HCT116 (cell line): ENCODE results near the gene TAS2R20. TPM values are rescaled to one million over a fixed set of nuclear protein-coding genes. Genes with fewer than 3 reads are reported as not detected.

ENCODE experiments used
- ATAC-seq: fragments of 200-7000 bp; cut with Tn5 transposase; 2 replicates; pipeline ENCODE4 v1.9.1; 2020; ENCODE audit warnings: mild to moderate bottlenecking, moderate library complexity
- BruUV-seq: library from RNA; stranded (reverse); fragments of 400-500 nt; replicated peaks from 2 replicates; lab custom pipeline; 2021; lab: Mats Ljungman, UMichigan
- CTCF ChIA-PET: fragments of 300-600 bp; sonication (Branson Sonifier 250); formaldehyde crosslinking; loops from one replicate; lab custom pipeline; 2021; ENCODE audit warnings: antibody characterized with exemption; lab: Charles Lee
- POLR2A ChIA-PET: fragments of 300-600, 350-600 bp; sonication (Branson Sonifier 250); formaldehyde crosslinking; loops from one replicate; lab custom pipeline; 2021; ENCODE audit warnings: antibody characterized with exemption; lab: Charles Lee
- RAD21 ChIA-PET, 2 experiments: fragments of 300-600 bp; sonication (Branson Sonifier 250); formaldehyde crosslinking; loops; one replicate each; lab custom pipeline; 2023; ENCODE audit warnings: low total read pairs in 2 of 2; ENCODE audit not compliant: uncharacterized antibody in 2 of 2, unreplicated experiment in 2 of 2, low non-redundant PET in 1 of 2; lab: Charles Lee
- DNase-seq: peaks from one replicate; pipeline ENCODE4 v3.0.0-alpha.2; 2010; ENCODE audit warnings: low read depth, low spot score
- H2AFZ ChIP-seq: fragments of 200-600 bp; shearing (Covaris generic), sonication (generic); 2 replicates; pipeline ENCODE4 v1.6.1; 2017; ENCODE audit warnings: low read depth, mixed run types, mixed read lengths, antibody characterized with exemption, low read length; ENCODE audit not compliant: poor library complexity, severe bottlenecking
- H3K27ac ChIP-seq: 2 replicates; pipeline ENCODE4 v1.5.1; 2012; ENCODE audit warnings: low read depth, low read length
- H3K27me3 ChIP-seq: fragments of 200-600 bp; sonication (generic); 2 replicates; pipeline ENCODE4 v1.6.1; 2016; ENCODE audit warnings: mixed run types, low read length, mixed read lengths; ENCODE audit not compliant: insufficient read depth
- H3K36me3 ChIP-seq, 2 experiments: fragments of 200-500 bp in 1 of 2; fragments of 200-600 bp in 1 of 2; sonication (Bioruptor generic) in 1 of 2; sonication (generic) in 1 of 2; 2 replicates each; pipeline versions ENCODE4 v1.5.1 to v1.6.1; 2014 to 2016; ENCODE audit warnings: low read length in 2 of 2, inconsistent platforms in 1 of 2, mixed read lengths in 1 of 2, mixed run types in 1 of 2; ENCODE audit not compliant: insufficient read depth in 2 of 2, control insufficient read depth in 1 of 2
- H3K4me1 ChIP-seq, 2 experiments: fragments of 200-600 bp in 1 of 2; sonication (generic) in 1 of 2; 2 replicates each; pipeline versions ENCODE4 v1.5.1 to v1.6.1; 2012 to 2017; ENCODE audit warnings: low read length in 2 of 2, inconsistent platforms in 1 of 2, mild to moderate bottlenecking in 1 of 2, mixed read lengths in 1 of 2, mixed run types in 1 of 2, moderate library complexity in 1 of 2; ENCODE audit not compliant: insufficient read depth in 2 of 2, control insufficient read depth in 1 of 2
- H3K4me2 ChIP-seq: fragments of 200-600 bp; sonication (generic); 2 replicates; pipeline ENCODE4 v1.6.1; 2017; ENCODE audit warnings: mixed run types, low read length, mixed read lengths
- H3K4me3 ChIP-seq, 2 experiments: fragments of 200-600 bp in 1 of 2; sonication (generic) in 1 of 2; replicated peaks in 1 of 2; 2 replicates each; pipeline ENCODE4 v1.5.1; 2011 to 2016; ENCODE audit warnings: low read length in 2 of 2, control low read depth in 1 of 2, low read depth in 1 of 2, mild to moderate bottlenecking in 1 of 2, mixed read lengths in 1 of 2, mixed run types in 1 of 2
- H3K79me2 ChIP-seq: fragments of 200-600 bp; sonication (generic); 2 replicates; pipeline ENCODE4 v1.6.1; 2017; ENCODE audit warnings: mild to moderate bottlenecking, mixed run types, low read length, moderate library complexity, mixed read lengths; ENCODE audit not compliant: insufficient read depth
- H3K9ac ChIP-seq: fragments of 200-600 bp; sonication (generic); 2 replicates; pipeline ENCODE4 v1.6.1; 2016; ENCODE audit warnings: low read length, mixed read lengths
- H3K9me2 ChIP-seq: fragments of 200-600 bp; sonication (generic), shearing (Covaris generic); 2 replicates; pipeline ENCODE4 v1.6.1; 2017; ENCODE audit warnings: mixed run types, mild to moderate bottlenecking, moderate library complexity; ENCODE audit not compliant: insufficient read depth
- H3K9me3 ChIP-seq, 2 experiments: fragments of 200-500 bp in 1 of 2; fragments of 200-600 bp in 1 of 2; sonication (Bioruptor generic) in 1 of 2; sonication (generic) in 1 of 2; 2 replicates each; pipeline ENCODE4 v1.6.1; 2014 to 2017; ENCODE audit warnings: low read length in 2 of 2, mixed read lengths in 2 of 2, inconsistent platforms in 1 of 2, low read depth in 1 of 2, mild to moderate bottlenecking in 1 of 2, mixed run types in 1 of 2, moderate library complexity in 1 of 2; ENCODE audit not compliant: control insufficient read depth in 1 of 2, insufficient read depth in 1 of 2
- H4K20me1 ChIP-seq: fragments of 200-600 bp; sonication (generic), shearing (Covaris generic); 2 replicates; pipeline ENCODE4 v1.6.1; 2017; ENCODE audit warnings: mixed run types, mild to moderate bottlenecking, moderate library complexity; ENCODE audit not compliant: insufficient read depth
- CEBPB ChIP-seq: IDR thresholded peaks from 2 replicates; pipeline ENCODE4 v1.6.1; 2012; ENCODE audit warnings: low read depth
- EGR1 ChIP-seq: IDR thresholded peaks from 2 replicates; pipeline ENCODE4 v1.6.1; 2012; ENCODE audit warnings: low read depth
- EZH2 ChIP-seq: fragments of 200-600 bp; sonication (generic); IDR thresholded peaks from 2 replicates; pipeline ENCODE4 v1.6.1; 2017; ENCODE audit warnings: antibody characterized with exemption, mixed run types
- EZH2phosphoT487 ChIP-seq: fragments of 200-600 bp; IDR thresholded peaks from 2 replicates; pipeline ENCODE4 v1.6.1; 2018; ENCODE audit warnings: antibody characterized with exemption, borderline replicate concordance
- FOSL1 ChIP-seq: IDR thresholded peaks from 2 replicates; pipeline ENCODE4 v1.6.1; 2012; ENCODE audit warnings: low read depth
- SIN3A ChIP-seq: IDR thresholded peaks from 2 replicates; pipeline ENCODE4 v1.6.1; 2012; ENCODE audit warnings: low read depth
- SP1 ChIP-seq: IDR thresholded peaks from 2 replicates; pipeline ENCODE4 v1.6.1; 2012; ENCODE audit warnings: low read depth
- YY1 ChIP-seq: IDR thresholded peaks from 2 replicates; pipeline ENCODE4 v1.6.1; 2011; ENCODE audit warnings: low read length, low read depth, moderate library complexity, mild to moderate bottlenecking; ENCODE audit not compliant: insufficient replicate concordance; ENCODE audit errors: extremely low read depth
- ZNF274 ChIP-seq: fragments of 200-500 bp; sonication (Bioruptor generic); IDR thresholded peaks from 2 replicates; pipeline ENCODE4 v1.6.1; 2014; ENCODE audit warnings: mild to moderate bottlenecking, low read depth, low read length, inconsistent platforms
- intact Hi-C: fragments of 100-400 bp; cut with micrococcal nuclease; formaldehyde crosslinking; loops from 2 replicates; pipeline ENCODE4 v1.10.0; 2022
- total RNA-seq: library from RNA; stranded (reverse); gene quantifications from one replicate; pipeline ENCODE4 v1.2.1, GENCODE V29; 2021; ENCODE audit not compliant: unreplicated experiment
- TF ChIP-seq, protein P1 (sequence below): IDR thresholded peaks from 2 replicates; pipeline ENCODE4 v1.6.1; 2012; ENCODE audit warnings: low read depth

Gene TAS2R20
- total RNA-seq, 1 experiment from 2014 or later, result 0.76 TPM

DNA sequence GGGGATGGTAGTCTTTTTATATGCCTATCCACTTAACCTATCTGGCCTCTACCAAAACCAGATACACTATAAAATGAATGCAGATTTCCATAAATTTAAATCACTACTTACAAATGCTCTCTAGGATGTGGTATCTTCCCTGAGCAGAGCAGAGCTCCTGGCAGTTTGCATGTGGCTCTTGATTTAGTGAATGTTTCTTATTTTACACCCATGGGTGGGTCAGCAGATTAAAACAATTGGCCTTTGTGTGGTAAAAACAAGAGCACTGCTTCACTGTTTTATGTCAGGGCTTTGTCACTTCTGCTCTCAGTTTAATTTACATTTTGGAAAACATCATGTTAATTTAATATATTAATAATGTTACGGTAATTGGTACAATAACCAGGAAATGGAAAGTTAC lies 18.8 kb upstream of the TAS2R20 start:
- intact Hi-C loops, result no loop called here
- BruUV-seq, result no TSS peak
- RAD21 ChIA-PET, result no interaction called here
- H2AFZ ChIP-seq, result no peak overlapping the region
- no peak overlapping the region for H3K27ac ChIP-seq
- no peak overlapping the region for H3K4me2 ChIP-seq
- H3K9me3 ChIP-seq, result no peaks in the 10 kb centered on the region
- TF ChIP-seq EZH2phosphoT487, result no peak
- TF ChIP-seq CEBPB, result no peak
- TF ChIP-seq SIN3A, result no peak
- TF ChIP-seq YY1, result no peak
- TF ChIP-seq SP1, result no peak
- TF ChIP-seq FOSL1, result no peak
- TF ChIP-seq ZNF274, result no peak
- no peak for TF ChIP-seq EGR1
- TF ChIP-seq, protein P1, sequence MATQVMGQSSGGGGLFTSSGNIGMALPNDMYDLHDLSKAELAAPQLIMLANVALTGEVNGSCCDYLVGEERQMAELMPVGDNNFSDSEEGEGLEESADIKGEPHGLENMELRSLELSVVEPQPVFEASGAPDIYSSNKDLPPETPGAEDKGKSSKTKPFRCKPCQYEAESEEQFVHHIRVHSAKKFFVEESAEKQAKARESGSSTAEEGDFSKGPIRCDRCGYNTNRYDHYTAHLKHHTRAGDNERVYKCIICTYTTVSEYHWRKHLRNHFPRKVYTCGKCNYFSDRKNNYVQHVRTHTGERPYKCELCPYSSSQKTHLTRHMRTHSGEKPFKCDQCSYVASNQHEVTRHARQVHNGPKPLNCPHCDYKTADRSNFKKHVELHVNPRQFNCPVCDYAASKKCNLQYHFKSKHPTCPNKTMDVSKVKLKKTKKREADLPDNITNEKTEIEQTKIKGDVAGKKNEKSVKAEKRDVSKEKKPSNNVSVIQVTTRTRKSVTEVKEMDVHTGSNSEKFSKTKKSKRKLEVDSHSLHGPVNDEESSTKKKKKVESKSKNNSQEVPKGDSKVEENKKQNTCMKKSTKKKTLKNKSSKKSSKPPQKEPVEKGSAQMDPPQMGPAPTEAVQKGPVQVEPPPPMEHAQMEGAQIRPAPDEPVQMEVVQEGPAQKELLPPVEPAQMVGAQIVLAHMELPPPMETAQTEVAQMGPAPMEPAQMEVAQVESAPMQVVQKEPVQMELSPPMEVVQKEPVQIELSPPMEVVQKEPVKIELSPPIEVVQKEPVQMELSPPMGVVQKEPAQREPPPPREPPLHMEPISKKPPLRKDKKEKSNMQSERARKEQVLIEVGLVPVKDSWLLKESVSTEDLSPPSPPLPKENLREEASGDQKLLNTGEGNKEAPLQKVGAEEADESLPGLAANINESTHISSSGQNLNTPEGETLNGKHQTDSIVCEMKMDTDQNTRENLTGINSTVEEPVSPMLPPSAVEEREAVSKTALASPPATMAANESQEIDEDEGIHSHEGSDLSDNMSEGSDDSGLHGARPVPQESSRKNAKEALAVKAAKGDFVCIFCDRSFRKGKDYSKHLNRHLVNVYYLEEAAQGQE, result no peak
- TF ChIP-seq EZH2, result no peak
- no peaks in the 10 kb centered on the region for H3K27me3 ChIP-seq
- POLR2A ChIA-PET, result no interaction called here
- CTCF ChIA-PET, result no interaction called here
- H3K4me1 ChIP-seq, result no peaks in the 10 kb centered on the region
- no peaks in the 10 kb centered on the region for H4K20me1 ChIP-seq
- no peak for ATAC-seq
- 0 out of 2 replicates have a peak, but pooled peaks cover 4% of the 10 kb centered on the region for H3K79me2 ChIP-seq
- H3K9me2 ChIP-seq, result no peaks in the 10 kb centered on the region
- no peak overlapping the region for H3K9ac ChIP-seq
- DNase-seq, result no peak
- H3K36me3 ChIP-seq, result no peaks in the 10 kb centered on the region
- no peak overlapping the region for H3K4me3 ChIP-seq
